Lung microvascular endothelial cell (primary cell): ENCODE measurements around the gene PPP1R37. TPM values are rescaled to one million over a fixed set of nuclear protein-coding genes. Genes with fewer than 3 reads are reported as not detected.

Experiments used
- DNase-seq, 2 donors: peaks; one replicate each; pipeline versions ENCODE4 v3.0.0 to v3.0.0-alpha.2; 2010; ENCODE audit warnings: low read depth in 2 of 2
- total RNA-seq: library from RNA; depleted of rRNA; stranded (reverse); fragments of >200 nt; gene quantifications from 2 replicates; pipeline ENCODE4 v1.2.1, GENCODE V29; 2014

Gene PPP1R37
- total RNA-seq, 1 donor from 2014 or later = 24.0 TPM

DNA sequence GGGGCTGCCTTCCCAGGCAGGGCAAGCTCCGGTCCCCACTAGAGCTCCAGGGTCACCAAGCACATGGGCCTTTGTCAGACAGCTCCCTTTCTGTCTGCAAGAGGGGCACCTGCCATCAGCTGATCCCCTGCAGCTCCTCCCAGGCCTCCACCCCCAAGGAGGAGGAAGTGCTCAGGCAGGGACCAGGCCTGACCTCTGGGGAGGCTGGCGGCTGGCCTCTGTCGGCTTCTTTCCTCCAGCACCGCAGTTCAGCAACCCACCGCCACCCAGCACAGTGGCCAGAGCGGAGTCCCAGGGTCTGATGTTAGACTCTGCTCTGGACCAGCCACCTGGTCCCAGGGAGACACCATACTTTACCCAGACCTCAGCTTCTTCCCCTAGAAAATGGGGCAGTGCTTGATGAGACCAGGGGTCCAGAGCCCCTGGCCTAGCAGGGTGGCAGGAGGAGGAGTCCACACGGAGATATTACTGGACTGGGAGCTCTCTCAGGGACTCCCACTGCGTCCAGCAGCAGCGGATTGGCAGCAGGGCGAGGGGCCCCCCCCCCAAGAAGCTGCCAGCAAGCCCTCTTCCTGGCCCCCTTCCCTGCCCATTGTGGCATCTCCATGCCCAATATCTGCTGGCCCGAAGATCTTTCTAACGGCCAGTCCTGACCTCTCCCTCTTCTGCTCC is 43.7 kb downstream of the PPP1R37 start:
- DNase-seq = no peak

DNA sequence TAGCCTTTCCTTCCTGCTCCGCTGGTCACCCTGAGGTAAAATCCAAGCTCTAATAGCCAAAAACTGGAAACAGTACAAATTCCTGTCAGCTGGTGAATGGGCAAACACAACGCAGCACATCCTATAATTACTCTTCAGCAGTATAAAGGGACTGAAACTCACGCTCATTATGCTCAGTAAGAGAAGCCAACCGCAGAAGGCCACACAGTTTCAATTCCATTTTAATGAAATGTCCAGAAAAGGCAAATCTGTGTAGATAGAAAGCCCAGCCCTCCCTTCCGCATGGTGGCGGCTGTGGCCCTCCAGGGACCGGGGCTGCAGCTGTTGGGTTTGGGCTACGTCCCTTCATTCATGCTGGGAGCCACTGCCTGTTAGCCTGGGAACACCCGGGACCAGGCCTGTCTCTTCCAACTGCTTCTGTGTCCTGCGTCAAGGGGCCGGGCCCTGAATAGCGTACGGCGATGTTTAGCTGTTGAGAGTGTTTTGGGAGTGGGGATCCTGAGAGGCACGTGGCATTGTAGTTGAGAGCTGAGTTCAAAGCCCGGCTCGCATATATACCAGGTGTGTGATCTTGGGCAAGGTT is 44.3 kb downstream of the PPP1R37 start:
- peak in 1 of 2 donors; percentile 49 for DNase-seq

DNA sequence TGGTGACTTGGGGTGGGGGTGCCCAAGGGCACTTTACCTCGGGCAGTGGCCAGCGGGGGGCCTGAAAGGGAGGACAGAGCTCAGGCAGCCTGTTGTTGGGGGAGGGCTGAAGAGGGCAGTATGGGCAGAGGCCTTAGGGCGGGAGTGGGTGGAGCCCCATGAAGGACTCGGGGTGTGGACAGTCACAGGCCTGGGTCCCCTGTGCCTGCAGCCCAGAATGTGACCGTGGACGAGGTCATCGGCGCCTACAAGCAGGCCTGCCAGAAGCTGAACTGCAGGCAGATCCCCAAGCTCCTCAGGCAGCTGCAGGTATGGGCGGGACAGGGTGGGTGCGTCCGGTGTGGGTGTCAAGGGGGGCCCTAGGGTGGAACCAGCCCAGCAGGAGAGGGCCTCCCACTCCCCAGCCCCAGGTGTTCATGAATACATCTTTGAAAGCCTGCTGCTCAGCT is 45.3 kb downstream of the PPP1R37 start:
- DNase-seq = no peak

GRCh38 chr19:45139286-45140143 is 46.5 kb downstream of the PPP1R37 start:
- DNase-seq = no peak

DNA sequence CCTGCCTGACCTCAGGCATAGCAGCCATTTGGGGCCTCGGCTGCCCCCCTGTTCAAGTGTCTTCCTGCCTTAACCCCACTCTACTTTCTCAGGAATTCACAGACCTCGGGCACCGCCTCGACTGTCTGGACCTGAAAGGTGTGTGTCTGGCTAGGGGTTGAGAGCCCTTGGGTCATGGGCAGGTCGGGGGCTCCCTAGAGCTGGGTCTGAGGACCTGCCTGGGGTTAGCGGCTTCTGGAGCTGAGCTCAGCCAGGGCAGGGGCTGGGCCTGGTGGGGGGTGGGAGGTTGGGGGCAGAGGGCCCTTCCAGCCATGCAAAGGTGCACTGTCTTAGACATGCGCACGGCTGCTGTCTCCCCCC is 47.1 kb downstream of the PPP1R37 start:
- no peak for DNase-seq

DNA sequence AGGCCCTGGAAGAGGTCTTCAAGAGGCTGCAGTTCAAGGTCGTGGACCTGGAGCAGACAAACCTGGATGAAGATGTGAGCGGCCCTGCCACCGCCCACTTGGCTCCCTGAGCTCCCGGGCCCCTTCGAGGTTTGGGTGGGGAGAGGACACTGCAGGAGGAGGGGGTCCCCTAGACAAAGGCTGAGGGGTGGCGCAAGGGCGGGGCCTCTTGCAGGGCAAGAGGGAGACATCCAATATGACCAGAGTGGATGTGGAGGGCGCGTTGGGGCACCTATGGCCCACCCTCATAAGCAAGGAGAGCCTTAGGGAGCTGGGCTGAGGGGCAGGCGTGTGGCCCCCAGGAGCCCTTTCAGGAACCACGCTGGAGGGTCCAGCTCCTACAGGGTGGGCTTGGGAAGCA is 47.6 kb downstream of the PPP1R37 start:
- no peak for DNase-seq

DNA sequence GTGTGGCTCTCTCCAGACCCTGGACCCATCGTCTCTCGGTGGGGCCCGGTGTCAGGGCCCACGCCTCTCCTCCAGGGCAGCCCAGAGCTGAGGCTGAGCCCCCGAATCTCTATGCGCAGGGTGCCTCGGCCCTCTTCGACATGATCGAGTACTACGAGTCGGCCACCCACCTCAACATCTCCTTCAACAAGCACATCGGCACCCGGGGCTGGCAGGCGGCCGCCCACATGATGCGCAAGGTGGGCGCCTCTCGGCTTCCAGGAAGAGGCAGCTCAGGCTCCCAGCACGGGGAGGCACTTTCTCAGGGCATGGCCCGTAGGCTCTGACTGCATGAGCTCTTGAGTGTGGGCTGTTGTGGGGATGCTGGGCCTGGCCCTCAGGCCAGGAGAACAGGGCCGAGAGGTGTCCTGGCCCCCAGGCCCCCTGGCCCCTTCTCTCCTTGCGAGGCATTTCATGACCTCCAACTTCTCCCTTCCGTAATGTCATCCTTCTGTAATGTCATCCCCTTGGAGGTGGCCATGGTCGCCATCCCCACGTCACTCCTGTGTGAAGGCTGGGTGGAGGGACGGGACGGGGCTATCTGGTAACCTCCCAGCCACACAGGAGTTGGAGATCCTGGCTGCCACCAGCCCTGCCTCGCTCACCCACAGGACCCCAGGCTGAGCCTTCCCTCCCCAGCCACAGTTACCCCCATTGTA is 48.4 kb downstream of the PPP1R37 start:
- DNase-seq = no peak

- no peak for DNase-seq
These were observed 49.2 kb downstream of the PPP1R37 start for GRCh38 chr19:45142016-45142725.

DNA sequence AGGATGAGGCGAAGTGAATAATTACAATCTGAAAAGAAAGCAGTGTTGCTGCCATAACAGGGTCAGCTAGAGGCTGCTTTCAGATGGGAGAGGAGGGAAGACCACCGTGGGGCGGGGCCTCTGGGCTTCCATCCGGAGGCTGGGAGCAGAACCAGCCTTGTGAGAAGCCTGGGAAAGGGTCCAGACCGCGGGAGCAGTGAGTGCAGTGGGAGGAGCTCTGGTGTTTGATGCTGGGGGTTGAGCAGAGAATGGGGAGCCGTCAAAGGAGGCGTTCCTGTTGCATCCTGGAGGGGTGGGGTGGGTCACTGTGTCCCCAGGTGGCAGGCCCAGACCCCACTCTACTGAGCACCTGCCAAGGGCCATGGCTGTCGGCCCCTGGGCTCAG is 49.7 kb downstream of the PPP1R37 start:
- no peak for DNase-seq

DNA sequence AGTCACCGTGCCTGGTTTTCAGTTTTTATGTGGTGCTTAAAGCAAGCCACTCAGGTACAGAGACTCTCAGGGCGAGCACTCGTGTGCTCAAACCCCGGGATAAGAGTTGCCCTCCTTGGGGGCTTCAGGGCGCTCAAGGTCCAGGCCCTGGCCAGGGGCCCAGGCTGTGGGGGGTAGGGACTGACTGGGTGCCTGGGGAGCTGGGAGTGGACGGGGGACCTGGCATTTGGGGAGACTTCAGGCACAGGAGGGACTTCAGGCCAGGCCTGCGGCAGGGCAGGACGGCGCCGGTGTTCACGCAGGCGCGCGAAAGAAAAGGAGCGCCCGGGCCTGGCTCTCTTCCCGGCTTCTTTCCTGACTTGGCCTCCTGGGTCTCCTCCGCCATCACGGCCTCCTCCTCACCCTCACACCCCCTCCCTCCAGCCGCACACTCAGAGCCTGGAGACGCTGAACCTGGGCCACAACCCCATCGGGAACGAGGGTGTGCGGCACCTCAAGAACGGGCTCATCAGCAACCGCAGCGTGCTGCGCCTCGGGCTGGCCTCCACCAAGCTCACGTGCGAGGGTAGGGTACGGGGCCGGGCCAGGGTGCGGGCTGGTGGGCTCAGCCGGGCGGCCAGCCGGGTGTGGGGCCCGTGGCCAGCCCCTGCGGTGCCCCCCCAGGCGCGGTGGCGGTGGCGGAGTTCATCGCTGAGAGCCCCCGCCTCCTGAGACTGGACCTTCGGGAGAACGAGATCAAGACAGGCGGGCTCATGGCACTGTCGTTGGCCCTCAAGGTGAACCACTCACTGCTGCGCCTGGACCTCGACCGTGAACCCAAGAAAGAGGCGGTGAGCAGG is 51.7 kb downstream of the PPP1R37 start:
- no peak for DNase-seq

DNA sequence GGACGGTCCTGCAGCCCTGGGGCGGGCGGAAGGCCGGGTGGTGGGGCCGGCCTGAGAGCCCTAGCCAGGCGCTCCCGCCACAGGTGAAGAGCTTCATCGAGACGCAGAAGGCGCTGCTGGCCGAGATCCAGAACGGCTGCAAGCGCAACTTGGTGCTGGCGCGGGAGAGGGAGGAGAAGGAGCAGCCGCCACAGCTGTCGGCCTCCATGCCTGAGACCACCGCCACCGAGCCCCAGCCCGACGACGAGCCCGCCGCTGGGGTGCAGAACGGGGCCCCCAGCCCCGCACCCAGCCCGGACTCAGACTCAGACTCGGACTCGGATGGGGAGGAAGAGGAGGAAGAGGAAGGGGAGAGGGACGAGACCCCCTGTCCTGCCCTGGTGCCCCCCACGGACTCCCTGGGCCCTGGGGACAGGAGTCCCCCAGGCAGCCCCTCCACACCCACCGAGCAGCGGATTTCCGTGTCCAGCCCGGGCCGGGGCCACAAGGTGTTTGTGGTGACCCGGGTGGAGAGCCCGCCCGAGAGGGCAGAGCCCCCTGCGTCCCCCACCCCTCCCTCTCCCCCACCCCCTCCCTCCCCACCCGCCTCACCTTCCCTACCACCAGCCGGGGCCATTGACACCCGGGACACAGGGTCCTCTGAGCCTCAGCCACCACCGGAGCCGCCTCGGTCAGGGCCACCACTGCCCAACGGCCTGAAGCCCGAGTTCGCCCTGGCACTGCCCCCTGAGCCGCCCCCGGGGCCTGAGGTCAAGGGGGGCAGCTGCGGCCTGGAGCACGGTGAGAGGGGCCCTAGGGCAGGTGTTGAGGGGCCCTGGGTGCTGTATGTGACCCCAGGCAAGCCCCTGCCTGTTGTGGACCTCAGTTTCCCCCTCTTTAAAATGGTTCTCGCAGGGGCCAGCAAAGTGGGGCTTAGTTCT is 52.6 kb downstream of the PPP1R37 start:
- no peak for DNase-seq

DNA sequence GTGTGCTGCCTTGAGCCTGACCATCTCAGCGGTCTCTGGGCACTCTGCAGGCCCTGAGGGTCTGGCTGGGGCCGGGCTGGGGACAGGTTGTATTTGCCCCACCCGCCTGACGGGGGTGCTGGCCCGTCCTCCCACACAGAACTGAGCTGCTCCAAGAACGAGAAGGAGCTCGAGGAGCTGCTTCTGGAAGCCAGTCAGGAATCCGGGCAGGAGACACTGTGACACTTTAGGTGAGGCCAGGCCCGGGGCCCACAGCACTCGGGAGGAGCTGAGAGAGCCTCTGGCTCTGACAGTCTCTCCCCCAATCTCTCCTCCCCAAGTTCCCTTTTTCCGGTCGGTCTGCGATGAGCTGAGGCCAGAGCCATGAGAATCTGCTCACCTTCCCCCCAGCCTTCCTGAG is 53.3 kb downstream of the PPP1R37 start:
- no peak for DNase-seq

DNA sequence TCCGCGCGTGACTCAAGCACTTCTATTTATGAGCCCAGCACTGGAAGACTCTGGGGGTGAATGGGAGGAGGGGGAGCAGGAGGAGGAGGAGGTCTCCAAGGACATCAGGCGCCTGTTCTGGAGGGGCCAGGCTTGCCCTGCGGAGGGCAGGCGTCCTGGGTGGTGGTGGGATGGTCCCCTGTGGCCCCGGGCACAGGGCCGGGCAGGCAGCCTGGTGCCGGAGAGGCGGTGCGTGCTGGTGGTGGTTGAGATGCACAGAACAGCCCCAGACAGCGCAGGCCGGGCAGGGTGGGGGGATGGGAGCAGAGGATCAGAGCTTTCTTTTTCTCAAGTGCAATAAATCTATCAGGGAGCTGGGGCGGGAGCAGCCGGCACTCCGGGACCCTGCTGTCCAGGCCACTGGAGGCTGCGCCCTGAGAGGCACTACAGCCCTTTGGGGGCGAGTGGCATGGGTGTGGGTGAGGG is 53.8 kb downstream of the PPP1R37 start:
- DNase-seq = no peak

GRCh38 chr19:45147835-45148676 is 55.1 kb downstream of the PPP1R37 start:
- DNase-seq = no peak

DNA sequence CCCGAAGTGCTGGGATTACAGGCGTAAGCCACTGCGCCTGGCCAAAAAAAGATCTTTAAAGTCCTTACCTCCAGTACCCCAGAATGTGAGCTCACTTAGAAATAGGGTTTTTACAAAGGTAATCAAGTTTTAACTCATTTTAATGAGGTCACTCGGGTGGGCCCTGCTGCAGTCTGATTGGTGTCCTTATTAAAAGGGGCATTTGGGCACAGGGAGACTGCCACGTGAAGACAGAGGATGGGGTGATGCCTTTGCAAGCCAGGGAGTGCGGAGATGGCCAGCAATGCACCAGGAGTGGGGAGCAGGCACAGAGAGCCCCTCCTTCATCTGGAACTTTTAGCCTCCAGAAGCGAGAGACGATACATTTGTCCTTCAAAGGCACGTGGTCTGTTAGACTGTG is 56.1 kb downstream of the PPP1R37 start:
- no peak for DNase-seq

DNA sequence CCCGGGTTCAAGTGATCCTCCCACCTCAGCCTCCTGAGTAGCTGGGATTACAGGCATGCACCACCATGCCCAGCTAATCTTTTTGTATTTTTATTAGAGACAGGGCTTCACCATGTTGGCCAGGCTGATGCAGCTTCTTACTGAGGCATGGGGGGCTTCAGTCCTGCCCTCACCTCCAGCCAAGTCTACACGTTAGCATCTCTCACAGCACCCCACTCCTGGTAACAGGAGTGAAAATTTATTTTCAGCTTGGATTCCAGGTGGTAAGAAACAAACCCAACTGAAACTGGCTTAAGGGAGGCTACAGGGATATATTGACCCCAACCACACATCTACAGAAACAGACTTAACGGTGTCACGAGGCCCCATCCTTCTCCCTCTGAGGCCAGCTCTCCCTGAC is 57.2 kb downstream of the PPP1R37 start:
- no peak for DNase-seq

- DNase-seq = no peak
These were observed 57.8 kb downstream of the PPP1R37 start for GRCh38 chr19:45150751-45151281.

- no peak for DNase-seq
These were observed 58.3 kb downstream of the PPP1R37 start for GRCh38 chr19:45151320-45151719.
